ENCODE measurements around the gene ATAD3C. TPM values are rescaled to one million over a fixed set of nuclear protein-coding genes. Genes with fewer than 3 reads are reported as not detected.
"Not testable (repeated sequence)": the region's sequence is repeated elsewhere in the genome, so short reads cannot be mapped to it uniquely, and the experiment has no call there.

ATAD3C gene
- polyA plus RNA-seq, 3 donors = 2.8 to 5.1 (median 4.6) TPM

DNA sequence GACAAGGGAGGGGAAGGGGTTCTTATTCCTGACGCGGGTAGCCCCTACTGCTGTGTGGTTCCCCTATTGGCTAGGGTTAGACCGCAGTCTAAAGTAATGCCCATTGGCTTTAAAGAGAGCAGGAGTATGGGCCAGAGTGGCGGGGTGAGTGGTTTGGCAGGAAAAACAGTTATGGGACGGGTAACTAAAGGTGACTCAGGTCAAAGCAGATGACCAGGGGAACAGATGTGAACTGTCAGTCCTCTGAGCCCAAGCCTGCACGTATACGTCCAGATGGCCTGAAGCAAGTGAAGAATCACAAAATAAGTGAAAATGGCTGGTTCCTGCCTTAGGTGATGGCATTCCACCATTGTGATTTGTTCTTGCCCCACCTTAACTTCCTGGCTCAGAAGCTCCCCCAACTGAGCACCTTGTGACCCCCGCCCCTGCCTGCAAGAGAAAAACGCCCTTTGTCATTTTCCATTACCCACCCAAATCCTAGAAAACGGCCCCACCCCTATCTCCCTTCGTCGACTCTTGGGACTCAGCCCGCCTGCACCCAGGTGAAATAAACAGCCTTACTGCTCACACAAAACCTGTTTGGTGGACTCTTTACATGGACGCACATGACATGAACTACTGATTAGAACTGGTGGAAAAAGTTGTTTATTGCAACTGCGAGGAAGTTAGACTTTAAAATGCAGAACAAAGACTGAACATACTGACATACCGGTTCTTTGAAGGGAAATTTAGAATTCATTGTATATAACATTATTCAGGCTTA is 21.3 kb downstream of the ATAD3C start:
- peak; percentile 20 for DNase-seq

DNA sequence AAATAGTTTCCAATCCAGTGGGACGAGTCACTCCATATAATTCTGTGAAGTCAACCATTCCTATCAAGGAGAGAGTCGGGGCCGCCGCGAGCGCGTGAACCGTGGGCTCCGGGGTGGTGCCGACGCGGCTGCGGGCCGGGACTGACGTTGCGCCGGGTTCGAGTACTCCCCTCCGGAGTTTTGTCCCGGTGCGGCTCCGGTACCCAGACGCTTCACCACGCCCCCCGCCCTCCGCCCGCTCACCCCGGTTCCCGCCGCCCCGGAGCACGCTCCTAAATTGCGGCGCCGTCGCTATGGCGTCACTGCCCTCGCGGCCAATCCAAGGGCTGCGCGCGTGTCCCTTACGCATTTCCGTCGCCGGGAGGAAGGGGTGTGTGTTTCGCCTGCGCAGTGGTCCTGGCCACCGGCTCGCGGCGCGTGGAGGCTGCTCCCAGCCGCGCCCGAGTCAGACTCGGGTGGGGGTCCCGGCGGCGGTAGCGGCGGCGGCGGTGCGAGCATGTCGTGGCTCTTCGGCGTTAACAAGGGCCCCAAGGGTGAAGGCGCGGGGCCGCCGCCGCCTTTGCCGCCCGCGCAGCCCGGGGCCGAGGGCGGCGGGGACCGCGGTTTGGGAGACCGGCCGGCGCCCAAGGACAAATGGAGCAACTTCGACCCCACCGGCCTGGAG is 22.0 kb downstream of the ATAD3C start, which contains the start of gene ATAD3B:
Gene ATAD3B (plus strand): TSS at position 377 of the 664 bp plus-strand sequence. CDS start 120 bp downstream, at position 497.
- DNase-seq = peak; percentile 94

DNA sequence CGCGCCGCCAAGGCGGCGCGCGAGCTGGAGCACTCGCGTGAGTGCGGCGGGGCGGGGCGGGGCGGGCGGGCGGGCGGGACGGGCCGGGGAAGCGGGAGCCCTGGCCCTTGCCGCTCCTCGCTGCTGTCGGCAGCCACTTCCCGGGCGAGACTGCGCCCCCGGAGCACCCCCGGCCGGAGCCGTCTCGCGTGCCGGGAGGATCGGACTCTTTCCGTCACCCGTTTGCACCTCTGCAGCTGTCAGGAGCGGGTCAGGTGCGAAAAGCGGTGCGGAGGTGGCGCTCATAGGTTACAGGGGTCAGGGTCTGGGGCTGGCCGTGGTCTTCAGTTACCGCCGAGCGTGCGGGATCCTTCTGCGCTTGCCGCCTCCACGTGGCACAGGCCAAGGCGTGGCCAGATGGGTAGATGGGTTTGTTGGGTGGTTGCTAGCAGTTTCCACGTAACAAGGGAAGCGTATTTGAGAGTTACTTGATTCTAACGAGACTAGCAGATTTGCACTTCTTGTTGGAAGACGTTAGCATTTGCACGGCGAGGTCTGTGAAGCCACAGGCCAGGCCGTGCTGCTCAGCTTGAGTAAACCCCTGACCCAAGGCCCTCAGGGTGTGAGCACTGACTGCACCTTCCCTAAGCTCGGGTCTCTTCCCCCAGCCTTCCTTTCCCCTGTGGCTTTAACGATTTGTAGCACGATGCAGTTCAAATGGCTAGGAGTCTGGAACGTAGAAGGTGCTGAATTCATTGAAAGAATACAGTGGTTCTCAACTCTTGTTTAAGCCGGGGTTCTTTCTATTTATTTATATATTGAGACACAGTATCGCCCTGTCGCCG is 22.8 kb downstream of the ATAD3C start:
- DNase-seq = not testable (repeated sequence)

DNA sequence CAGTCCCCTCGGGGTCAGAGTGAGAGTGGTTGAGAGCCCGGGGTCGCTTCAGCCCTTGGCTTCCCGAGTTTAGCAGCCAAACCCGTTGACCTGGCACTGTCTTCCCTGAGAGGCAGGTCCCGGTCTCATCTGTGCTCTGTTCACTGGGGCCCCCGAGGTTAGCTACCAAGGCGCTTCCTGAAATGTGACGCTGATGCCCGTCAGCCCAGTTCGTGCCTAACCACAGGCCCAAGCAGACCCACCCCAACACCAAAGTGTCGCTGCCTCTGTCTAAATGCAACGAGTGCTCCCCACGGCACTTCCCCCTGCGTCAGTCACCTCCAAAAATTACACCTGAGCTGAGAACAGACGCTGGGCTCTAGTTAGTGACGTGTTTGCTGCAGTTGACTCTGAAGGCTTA is 26.5 kb downstream of the ATAD3C start:
- DNase-seq = not testable (repeated sequence)

DNA sequence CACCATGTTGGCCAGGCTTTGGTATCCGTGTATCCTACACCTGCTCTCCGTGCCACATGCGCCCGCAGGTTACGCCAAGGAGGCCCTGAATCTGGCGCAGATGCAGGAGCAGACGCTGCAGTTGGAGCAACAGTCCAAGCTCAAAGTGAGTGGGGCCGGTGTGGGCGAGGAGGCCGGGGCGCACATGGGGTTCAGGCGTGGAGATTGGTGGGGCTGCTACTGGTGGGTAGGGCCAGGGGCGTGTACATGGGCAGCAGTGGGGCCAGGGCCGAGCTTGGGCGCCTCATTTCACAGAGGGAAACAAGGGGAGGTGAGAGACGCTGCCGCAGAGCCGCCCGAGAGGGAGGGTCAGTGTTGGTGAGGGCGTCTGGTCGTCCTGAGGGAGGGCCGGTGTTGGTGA is 27.7 kb downstream of the ATAD3C start:
- no peak for DNase-seq

DNA sequence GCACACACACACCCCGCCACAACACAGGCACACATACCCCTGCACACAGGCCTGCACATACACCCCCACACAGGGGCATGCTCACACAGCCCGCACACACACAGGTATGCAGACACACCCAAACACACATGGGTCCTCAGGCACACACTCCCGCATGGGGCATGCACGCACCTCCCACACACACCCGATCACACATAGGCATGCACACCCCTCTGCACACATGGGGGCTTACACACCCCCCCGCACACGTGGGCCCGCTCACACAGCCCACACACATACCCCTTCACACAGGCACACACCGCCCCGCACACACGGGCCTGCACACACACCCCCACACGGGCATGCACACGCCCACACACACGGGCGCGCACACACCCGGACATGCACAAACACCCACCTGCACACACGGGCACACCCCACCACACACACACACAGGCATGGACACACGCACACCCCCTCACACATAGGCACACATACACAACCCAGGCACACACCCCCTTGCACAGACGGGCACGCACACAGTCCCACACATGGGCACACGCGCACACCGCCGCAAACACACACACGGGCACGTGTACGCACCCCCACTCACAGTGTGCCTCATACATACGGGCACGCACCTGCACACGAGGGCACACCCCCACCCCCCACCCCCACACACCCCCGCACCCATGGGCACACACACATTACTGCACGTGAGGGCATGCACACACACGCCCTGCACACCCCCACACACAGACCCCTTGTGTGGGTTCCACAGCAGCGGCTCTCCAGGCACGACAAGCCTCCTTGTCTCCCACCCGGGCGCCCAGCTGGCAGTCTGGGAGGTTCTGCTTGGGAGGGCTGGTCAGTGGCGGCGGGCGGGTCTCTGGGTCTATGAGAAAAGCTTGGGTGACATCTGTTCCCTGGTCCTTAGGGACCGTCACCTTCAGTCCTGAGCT is 30.3 kb downstream of the ATAD3C start:
- DNase-seq = no peak

DNA sequence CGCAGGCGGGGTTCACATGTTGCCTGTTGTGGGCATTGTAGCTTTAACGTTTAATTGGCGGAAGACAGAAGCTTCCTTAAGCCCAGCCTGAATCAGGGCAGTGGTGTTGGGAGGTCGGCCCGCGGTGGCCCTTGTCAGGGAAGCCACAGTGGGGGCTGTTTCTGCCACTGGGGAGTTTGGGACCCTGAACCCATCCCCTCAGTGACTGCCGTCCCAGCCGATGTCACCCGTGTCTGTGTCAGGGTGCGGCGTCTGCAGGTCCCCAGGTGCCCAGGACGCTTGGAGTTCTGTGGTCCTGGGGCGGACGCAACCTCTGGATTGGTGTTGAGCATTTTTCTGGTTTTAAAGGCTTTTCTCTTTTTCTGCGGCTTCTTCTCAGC is 31.0 kb downstream of the ATAD3C start:
- DNase-seq = not testable (repeated sequence)

DNA sequence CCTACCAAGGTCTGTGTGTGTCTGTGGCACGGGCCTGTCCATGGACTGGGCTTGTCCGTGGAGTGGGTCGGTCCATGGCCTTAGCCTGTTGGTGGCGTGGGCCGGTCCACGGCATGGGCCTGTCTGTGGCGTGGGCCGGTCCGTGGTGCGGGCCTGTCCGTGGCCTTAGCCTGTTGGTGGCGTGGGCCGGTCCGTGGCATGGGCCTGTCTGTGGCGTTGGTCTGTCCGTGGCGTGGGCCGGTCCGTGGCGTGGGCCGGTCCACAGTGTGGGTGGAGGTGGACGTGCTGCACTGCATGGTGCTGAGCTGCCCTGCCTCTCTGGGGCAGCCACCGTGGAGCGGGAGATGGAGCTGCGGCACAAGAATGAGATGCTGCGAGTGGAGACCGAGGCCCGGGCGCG is 32.3 kb downstream of the ATAD3C start:
- DNase-seq = not testable (repeated sequence)

DNA sequence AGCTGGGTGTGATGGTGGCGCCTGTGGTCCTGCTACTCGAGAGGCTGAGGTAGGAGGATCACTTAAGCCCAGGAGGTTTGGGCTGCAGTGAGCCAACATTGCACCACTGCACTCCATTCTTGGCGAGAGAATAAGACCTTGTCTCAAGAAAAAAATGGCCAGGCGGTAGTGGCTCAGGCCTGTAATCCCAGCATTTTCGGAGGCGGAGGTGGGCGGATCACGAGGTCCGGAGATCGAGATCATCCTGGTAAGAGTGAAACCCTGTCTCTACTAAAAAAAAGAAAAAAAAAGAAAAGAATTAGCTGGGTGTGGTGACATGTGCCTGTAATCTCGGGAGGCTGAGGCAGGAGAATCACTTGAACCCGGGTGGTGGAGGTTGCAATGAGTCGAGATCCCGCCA is 33.4 kb downstream of the ATAD3C start:
- no peak for DNase-seq

DNA sequence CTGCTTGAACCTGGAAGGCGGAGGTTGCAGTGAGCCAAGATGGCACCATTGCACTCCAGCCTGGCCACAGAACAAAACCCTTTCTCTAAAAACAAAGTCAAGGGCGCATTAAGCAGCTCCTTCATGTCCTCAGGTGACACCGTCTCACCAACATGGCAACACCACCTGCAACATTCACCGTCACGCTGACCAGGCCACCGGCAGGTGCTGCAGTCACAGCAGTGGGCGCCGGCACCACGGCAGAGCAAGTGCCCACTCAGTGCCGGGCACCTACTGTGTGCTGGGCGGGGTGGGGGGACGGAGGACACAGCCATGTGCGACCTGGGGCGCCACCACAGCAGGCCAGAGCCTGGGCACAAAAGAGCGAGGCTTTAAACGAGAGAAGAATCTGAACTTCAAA is 34.2 kb downstream of the ATAD3C start:
- DNase-seq = no peak

DNA sequence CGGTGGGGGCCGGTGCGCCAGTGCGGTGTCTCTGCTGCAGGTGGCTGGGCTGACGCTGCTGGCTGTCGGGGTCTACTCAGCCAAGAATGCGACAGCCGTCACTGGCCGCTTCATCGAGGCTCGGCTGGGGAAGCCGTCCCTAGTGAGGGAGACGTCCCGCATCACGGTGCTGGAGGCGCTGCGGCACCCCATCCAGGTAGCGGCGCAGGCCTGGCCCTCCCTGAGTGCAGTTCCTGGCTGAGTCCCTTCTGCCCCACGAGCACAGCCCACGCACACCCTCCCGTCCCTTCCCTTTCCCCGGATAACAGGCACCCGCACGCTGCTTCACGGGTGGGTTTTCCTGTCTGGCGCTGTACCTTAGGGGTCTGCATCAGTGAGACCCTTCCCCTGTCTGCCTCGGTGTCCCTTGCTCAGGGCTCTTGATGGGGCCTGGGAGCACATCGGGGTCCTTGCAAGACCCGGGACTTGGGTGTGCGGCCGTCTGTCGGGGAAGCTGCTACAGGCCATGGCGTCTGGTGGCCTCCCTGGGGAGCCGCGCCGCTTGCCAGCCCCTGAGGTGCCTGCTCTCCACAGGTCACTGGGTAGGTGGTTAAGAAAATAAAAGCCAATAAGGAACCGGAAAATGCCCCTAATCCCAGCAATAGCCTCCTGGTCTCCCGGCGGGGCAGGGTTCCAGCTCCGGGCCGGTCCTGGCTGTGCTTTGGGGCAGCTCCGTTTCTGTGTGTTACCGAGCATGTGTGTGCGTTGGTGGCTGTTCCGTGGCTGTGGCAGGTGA is 35.7 kb downstream of the ATAD3C start:
- DNase-seq = not testable (repeated sequence)

DNA sequence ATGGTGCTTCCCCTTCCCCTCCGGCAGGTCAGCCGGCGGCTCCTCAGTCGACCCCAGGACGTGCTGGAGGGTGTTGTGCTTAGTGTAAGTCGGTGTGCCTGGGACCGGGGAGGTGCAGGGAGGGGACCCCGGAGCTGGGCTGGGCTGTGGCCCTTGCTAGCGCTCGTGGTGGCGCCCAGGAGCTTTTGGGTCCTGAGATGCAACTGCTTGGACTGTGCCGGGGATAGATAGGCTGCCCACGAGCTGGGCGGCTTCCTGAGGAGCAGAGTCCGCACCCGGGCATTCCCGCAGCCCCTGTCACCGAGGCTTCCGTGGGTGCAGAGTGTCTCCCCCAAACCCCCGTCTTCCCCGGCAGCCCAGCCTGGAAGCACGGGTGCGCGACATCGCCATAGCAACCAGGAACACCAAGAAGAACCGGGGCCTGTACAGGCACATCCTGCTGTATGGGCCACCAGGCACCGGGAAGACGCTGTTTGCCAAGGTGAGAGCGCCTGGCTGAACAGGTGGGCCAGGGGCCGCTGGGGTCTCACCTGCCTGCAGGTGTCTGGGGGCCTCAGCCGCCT is 36.3 kb downstream of the ATAD3C start:
- DNase-seq = not testable (repeated sequence)

DNA sequence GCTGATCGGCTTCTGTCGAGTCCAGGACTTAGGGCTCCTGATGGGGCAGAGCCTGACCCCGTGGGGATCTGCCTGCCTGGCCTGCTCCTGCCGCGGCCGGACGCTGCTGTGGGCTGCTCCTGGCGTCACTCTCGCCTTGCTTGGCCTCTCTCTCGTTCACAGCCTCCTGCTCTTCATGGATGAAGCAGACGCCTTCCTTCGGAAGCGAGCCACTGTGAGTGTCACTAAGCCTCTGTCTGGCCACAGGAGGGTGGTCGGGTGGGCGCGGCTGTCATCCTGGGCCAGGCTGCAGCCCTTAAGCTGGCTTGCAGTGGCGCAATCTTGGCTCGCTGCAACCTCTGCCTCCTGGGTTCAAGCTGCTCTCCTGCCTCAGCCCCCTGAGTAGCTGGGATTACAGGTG is 38.2 kb downstream of the ATAD3C start:
- no peak for DNase-seq

DNA sequence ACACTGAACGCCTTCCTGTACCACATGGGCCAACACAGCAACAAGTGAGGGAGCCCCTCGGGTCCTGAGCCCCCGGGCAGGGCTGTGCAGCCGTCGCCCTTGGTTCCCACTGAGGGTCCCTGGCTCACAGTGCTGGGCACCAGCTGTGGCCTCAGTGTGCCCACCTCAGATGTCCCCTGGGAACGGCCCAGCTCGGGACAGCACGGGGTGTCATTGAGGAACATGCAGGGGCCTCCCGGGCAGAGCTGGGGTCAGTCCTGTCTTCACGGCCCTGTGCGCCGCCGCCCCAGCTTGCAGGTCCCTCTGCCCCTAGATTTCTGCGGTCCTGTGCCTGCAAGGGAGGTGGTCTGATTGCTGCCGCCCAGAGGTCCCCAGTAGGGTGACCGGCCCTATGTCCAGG is 39.7 kb downstream of the ATAD3C start:
- DNase-seq = no peak

DNA sequence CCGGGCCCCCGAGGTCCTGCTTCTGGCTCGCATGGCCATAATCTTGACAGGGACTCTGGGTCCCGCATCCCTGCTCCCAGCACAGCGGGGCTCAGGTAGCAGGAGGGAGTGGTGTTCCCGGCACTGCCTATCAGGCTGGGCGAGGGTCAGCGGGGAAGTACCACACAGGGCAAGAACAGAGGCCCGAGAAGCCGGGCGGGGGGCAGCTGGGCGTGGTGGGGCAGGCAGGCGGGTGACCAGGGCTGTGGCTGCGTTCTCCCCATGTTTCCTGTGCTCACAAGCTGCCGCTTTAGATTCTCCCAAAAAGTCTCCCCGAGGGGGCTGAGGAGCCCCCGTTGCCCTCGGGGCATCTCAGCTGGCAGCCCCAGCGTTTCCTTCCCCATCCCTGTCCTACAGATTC is 40.4 kb downstream of the ATAD3C start:
- no peak for DNase-seq

DNA sequence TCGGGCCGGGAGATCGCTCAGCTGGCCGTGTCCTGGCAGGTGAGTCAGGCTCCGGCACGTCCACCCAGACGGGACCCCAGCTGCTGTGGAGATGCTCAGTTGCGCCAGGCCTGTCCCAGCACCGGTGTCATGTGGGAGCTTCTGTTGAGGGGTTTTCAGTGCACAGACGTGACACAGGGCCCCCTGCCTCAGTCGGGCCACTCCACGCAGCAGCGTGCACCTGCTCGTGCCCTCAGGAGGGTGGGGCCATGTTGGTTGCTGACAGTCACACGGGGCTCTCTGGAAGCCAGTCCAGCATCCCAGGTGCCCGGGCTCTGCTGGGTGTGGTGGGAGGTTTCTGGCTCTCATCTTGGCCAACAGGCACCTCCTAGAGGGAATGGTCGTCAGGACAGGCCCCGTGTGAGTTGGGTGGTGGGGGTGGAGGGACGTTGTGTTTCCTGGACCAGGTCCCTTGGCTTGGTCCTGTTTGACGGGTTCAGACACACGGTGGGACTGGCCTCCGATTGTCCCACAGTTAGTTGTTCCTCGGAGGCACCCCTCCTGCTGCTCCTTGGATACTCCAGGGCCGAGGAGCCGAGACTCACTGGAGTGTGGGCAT is 41.2 kb downstream of the ATAD3C start:
- DNase-seq = no peak

DNA sequence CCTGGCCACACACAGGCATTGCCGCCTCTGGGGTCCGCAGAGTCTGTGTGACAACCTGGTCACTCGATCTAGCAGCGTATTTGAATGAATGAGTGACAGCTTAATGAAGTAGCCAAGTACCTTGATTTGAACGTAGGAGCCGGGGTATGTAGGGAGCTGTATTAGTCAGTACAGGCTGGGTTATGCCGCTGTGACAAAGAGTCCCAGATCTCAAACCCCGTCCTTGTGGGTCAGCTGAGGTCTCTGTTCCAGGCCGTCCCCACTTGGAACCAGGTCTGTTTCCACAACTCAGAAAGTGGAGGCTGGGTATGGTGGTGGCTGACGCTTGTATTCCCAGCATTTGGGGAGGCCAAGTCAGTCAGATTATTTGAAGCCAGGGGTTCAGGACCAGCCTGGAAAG is 42.1 kb downstream of the ATAD3C start:
- no peak for DNase-seq

DNA sequence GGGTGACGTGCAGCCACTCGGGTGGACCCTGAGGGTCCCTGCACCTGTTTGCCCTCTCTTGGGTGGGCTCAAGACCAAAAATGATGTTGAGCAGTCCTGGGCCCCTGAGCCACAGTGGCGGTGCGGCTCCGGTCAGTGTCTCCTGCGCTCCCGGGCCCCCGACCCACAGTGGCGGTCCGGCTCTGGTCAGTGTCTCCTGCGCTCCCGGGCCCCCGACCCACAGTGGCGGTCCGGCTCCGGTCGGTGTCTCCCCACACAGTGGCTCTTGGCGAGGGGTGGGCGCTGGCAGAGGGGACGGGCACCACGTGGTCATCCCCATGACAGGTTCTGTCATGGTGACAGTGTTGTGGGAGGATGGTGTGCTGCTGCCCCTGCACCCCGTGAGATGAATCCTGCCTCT is 44.8 kb downstream of the ATAD3C start:
- DNase-seq = not testable (repeated sequence)

DNA sequence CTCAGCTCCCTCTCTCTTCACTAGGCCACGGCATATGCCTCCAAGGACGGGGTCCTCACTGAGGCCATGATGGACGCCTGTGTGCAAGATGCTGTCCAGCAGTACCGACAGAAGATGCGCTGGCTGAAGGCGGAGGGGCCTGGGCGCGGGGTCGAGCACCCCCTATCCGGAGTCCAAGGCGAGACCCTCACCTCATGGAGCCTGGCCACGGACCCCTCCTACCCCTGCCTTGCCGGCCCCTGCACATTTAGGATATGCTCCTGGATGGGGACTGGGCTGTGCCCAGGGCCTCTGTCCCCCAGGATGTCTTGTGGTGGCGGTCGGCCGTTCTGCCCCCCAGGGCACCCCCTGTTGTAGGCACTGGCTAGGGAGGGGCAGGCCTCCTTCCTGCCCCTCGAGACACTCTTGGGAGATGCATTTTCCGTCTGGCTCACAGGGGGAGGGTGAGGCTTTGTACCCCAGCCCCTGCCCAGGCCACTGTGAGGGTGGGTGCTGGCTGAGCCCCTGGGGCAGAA is 46.0 kb downstream of the ATAD3C start:
- not testable (repeated sequence) for DNase-seq
